Measurements from ENCODE around the gene RGS7.

- no peak for TF ChIP-seq CTCF (IDR thresholded peaks at IDR 0.05)
- TF ChIP-seq POLR2A (IDR thresholded peaks at IDR 0.05), result no peak
Observed at GRCh38 chr1:241136389-241136788, 220.6 kb downstream of the RGS7 start.

Data from body of pancreas (tissue), 4 donors.